ENCODE results near the gene GFAP.

GFAP gene

GRCh38 chr17:44899074-44899782, 16.1 kb downstream of the GFAP start, which contains the start of gene EFTUD2:
EFTUD2 (minus strand) TSS chr17:44899445; CDS start chr17:44894521, 4,924 bp downstream.
- DNase-seq: peak; percentile 89

DNA sequence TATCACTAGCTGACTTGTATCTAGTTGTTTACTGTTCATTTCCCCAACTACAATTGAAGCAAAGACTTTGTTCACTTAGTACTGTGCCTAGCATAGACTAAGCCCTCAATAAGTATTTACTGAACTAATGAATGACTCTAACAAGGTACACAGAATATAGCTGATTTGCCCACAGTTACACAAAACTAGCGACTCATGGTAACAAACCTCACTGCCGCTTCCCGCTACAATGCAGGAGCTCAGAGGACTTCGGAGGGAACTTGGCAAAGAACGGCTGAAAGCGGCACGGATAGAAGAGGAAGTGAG, 16.6 kb downstream of the GFAP start:
- DNase-seq: no peak

- DNase-seq: no peak
Observed at GRCh38 chr17:44894642-44895041, 20.7 kb downstream of the GFAP start.

DNA sequence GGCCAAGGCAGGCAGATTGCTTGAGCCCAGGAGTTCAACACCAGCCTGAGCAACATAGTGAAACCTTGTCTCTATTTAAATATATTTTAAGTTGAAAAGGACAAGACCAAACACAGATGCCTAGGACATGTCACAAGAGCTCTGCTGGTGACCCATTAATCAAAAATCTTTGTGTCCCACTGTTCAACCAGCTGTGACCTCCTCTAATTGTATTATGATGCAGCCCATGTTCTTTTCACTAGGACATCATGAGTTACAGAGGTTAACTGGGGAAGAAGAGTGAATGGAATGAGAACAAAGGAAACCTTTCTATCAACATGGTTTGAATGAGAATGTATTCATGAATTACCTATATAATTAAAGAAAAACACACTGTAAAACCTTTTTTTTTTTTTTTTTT, 23.1 kb downstream of the GFAP start:
- DNase-seq: no peak

DNA sequence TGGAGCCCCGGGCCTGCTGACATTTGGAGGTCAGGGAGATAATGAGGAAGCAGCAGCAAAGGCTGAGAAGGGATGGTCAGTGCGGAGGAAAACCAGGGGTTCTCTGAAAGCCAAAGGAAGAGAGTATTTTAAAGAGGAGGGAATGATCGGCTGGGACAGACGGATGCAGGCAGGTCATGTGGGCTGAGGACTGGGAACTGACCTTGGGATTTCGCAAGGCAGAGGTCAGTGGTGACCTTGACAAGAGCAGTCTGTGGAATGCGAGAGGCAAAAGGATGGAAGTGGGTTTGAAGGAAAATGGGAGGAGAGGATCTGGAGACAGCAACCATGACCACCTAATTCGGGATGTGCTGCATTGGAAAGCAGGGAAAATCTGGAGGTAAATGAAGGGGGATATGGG, 26.3 kb downstream of the GFAP start:
- no peak for DNase-seq

DNA sequence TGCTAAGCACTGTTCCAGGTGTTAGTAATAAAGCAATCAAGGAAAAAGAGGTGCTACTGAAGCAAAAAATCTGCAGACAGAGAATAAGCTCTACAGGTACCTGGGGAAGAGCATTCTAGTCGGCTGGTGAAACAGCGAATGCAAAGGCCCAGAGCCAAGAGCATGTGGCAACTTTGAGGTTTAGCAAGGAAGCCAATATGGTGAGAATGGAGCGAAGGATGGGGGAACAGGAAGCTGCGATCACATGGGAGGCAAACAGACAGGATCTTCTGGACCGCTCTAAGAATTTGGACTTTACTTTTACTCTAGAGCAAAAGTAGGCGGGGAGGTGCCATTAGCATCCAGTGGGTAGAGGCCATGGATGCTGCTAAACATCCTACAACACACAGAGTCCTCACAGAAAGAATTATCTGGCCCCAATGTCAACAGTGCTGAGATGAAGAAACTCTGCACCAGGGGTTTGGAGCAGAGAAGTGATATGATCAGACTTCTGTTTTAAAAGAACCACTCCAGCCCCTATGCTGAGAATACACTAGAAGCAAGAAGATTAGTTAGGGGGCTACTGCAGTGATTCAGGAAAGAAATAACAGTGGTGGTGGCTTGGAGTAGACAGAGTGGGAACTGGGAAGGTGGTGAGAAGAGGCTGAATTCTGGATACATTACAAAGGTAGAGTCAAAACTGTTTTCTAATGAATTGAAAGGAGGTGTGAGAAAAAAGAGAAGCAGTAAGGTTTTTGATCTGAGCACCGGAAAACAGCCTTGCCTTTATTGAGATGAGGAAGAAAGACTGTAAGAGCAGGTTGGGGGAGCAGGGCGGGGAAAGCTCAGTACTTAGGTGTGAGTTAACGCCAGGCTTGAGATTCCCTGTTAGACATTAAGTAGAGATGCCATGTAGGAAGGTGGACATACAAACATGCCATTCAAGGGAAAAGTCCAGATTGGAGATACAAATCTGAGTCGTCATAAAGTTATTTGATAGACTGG, 27.0 kb downstream of the GFAP start:
- DNase-seq: no peak

GRCh38 chr17:44887016-44887415, 28.3 kb downstream of the GFAP start:
- DNase-seq: no peak

DNA sequence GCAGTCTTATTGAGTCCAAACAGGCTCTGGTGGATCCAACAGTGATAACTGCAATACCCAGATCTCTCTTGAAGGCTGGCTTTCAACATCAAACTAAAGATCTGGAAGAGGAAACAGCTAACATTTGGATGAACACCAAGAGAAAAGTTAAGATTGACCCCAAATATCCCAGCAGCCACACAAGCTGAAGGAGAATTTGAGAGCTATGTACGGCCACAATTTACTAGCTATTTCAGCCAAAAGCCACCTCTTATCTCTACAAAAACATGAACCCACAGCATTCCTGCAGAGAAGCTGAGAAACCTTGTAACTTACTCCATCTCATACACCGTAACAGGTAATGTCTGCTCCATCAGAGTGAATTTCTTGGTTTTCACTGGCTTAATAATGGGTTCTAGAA, 30.4 kb downstream of the GFAP start:
- no peak for DNase-seq

GRCh38 chr17:44881145-44881544, 34.2 kb downstream of the GFAP start:
- no peak for DNase-seq

DNA sequence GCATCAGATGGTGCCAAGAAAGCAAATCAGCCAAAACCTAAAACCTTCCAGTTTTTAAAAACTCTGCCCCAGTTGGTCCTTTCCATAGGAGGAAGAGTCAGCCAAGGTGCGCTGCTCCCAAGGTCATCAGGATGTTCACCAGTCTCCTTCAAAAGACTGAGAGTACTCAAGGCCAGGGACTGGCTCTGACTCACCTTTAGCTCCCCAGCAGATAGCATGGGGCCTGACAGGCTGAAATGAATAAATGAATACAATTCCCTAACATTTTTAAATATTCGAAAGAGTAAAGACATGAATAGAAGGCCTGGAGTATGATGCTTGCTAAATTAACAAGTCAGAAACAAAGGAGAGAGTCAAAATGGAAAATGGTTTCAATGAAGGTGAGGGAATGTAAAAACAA, 35.2 kb downstream of the GFAP start:
- no peak for DNase-seq

- DNase-seq: no peak
Observed at GRCh38 chr17:44879376-44879775, 35.9 kb downstream of the GFAP start.

- peak; percentile 40 for DNase-seq
Observed at GRCh38 chr17:44878627-44879221, 36.6 kb downstream of the GFAP start.

- no peak for DNase-seq
Observed at GRCh38 chr17:44877121-44877520, 38.2 kb downstream of the GFAP start.

GRCh38 chr17:44875761-44876160, 39.5 kb downstream of the GFAP start:
- DNase-seq: no peak

DNA sequence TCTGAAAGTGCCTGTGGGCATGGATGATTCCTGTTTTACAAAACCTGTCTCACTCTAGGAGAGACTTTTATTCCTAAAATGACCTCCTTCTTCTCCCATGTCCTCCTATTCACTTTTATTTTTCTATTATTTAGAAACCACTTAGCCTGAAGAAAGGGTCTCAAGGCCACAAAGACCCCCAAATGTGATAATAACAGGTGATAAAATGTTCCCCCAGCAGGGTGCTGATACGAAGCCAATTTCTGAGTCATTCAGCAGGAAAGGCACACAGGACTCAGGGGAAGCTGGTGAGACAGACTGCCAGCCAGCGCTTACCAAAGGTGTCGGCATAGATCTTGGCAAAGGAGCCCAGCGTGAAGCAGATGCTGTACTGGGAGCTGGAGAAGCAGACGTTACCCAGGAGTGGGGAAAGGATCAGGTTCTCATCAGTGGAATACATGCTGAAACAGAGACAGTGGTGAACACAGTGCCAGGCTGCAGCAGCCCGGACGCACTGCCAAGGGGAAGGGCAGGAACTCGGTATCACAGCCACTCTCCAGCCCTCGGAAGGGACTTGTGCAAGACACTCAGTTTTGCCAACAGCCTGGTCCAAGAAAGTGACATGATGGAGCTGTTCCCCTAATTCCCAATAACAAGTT, 43.0 kb downstream of the GFAP start:
- DNase-seq: no peak

GRCh38 chr17:44871556-44871955, 43.7 kb downstream of the GFAP start:
- DNase-seq: no peak

DNA sequence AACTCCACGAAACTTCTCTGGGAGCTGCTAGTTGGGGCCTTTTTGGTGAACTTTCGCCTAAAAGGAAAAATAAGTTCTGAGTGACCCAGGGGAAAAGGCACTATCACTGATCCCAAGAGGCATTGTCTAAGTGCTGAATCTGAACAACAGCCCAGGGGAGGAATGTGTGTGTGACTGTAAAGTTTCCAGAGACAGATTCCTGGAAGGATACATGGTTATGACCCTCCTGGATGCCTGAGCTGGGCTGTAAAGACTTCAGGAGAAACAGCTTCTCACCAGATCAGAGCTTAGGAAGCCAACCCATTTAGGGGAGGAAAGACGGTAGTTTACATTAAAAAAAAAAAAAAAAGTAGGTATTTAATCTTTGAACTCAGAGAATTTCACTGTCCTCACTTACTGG, 47.5 kb downstream of the GFAP start:
- DNase-seq: peak; percentile 14

- DNase-seq: peak; percentile 86
Observed at GRCh38 chr17:44865931-44866330, 49.4 kb downstream of the GFAP start.

DNA sequence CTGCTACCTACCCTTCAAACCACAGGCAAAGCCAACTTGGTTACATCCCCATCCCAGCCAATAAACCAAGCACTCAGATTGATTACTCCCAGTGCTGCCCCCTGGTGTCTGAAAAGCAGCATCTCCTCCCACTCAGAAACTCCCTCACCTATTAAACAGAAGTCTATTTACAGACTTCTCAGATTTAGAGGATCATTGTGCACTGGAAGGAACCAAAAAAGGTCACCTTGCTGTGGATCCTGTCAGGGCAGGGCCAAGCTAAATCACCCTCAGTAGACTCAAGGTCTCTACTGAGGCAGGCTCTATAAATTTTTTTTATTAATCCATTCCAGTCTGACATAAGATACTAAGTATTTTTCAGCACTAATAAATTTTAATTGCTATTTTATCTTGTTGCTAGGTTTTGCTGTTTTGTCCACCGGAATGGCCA, 50.1 kb downstream of the GFAP start:
- peak; percentile 80 for DNase-seq

DNA sequence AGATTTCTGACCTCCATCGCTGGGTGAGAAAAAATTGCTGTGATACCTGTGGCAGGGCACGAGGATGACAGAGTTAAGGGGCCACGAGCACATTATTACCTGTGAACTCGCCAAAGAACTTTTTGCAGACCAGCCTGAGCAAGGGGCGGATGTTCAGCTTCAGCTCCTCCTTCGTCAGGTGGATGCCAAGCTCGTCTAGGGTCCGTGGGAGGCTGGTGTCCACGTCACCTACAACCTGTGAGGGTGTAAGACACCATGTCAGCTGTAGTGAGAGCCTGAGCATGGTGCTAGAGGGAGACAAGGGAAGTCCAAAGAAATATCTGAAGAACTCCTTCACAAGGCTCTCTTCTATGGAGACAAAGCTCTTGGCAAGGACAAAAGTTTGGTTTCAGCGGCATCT, 50.5 kb downstream of the GFAP start:
- DNase-seq: no peak

GRCh38 chr17:44863061-44863918, 52.0 kb downstream of the GFAP start:
- no peak for DNase-seq

Data from fibroblast of skin of scalp (primary cell).